H1 (cell line): ENCODE measurements around the gene RNF168. TPM values are rescaled to one million over a fixed set of nuclear protein-coding genes. Genes with fewer than 3 reads are reported as not detected.
A peak's percentile ranks its signal among the peaks of the same experiment; 100 is the strongest.

Experiments
- CTCF ChIA-PET: fragments of 300-600 bp; sonication (Branson Sonifier 250); formaldehyde crosslinking; loops from one replicate; lab custom pipeline; 2021; ENCODE audit not compliant: partially characterized antibody; lab: Charles Lee
- POLR2A ChIA-PET: fragments of 300-600 bp; sonication (Branson Sonifier 250); formaldehyde crosslinking; loops from one replicate; lab custom pipeline; 2021; ENCODE audit warnings: inconsistent platforms; ENCODE audit not compliant: partially characterized antibody; lab: Charles Lee
- DNase-seq, 2 experiments: peaks; one replicate each; pipeline versions ENCODE4 v3.0.0 to v3.0.0-alpha.2; 2010 to 2022; ENCODE audit warnings: low spot score in 2 of 2, low read depth in 1 of 2, mixed read lengths in 1 of 2
- FAIRE-seq: peaks from 2 replicates; lab custom pipeline; 2011; peaks lifted over from hg19 to GRCh38; lab: Jason Lieb, UNC
- H2AFZ ChIP-seq: 2 replicates; pipeline ENCODE4 v1.8.1; 2012; ENCODE audit warnings: low read length, inconsistent platforms
- H2AK5ac ChIP-seq: 2 replicates; pipeline ENCODE4 v1.6.1; 2013; ENCODE audit warnings: low read depth, low read length
- H2BK120ac ChIP-seq: replicated peaks from 2 replicates; pipeline ENCODE3; 2013; ENCODE audit warnings: low read depth, low read length, inconsistent platforms
- H2BK12ac ChIP-seq: 2 replicates; pipeline ENCODE4 v1.6.1; 2013; ENCODE audit warnings: low read depth, low read length
- H2BK15ac ChIP-seq: 2 replicates; pipeline ENCODE4 v1.6.1; 2013; ENCODE audit warnings: low read length
- H2BK20ac ChIP-seq: 2 replicates; pipeline ENCODE4 v1.6.1; 2013; ENCODE audit warnings: low read length
- H2BK5ac ChIP-seq: 2 replicates; pipeline ENCODE4 v1.6.1; 2013; ENCODE audit warnings: low read depth, low read length
- H3K14ac ChIP-seq: 2 replicates; pipeline ENCODE4 v1.6.1; 2013; ENCODE audit warnings: inconsistent platforms; ENCODE audit not compliant: insufficient read length
- H3K18ac ChIP-seq: 2 replicates; pipeline ENCODE4 v1.6.1; 2013; ENCODE audit warnings: low read length; ENCODE audit errors: extremely low read depth
- H3K23ac ChIP-seq: 2 replicates; pipeline ENCODE4 v1.6.1; 2013; ENCODE audit warnings: inconsistent platforms; ENCODE audit not compliant: insufficient read length
- H3K23me2 ChIP-seq: 2 replicates; pipeline ENCODE4 v1.6.1; 2013; ENCODE audit warnings: low read depth, low read length
- H3K27ac ChIP-seq: 2 replicates; pipeline ENCODE4 v1.6.1; 2011; ENCODE audit warnings: low read depth, low read length, inconsistent platforms
- H3K27me3 ChIP-seq, 4 experiments: replicated peaks in 1 of 4; 1 replicate in 1 of 4; 2 replicates in 3 of 4; pipeline versions ENCODE4 v1.6.1 to v1.8.1; 2011 to 2013; ENCODE audit warnings: low read length in 3 of 4, mild to moderate bottlenecking in 3 of 4, inconsistent platforms in 2 of 4, mixed read lengths in 2 of 4, moderate library complexity in 1 of 4; ENCODE audit not compliant: control insufficient read depth in 3 of 4, insufficient read depth in 3 of 4; ENCODE audit errors: extremely low read depth in 1 of 4
- H3K36me3 ChIP-seq, 4 experiments: 2 replicates each; pipeline versions ENCODE4 v1.6.1 to v1.8.1; 2011 to 2013; ENCODE audit warnings: mild to moderate bottlenecking in 4 of 4, low read length in 3 of 4, moderate library complexity in 2 of 4, control low read depth in 1 of 4, inconsistent platforms in 1 of 4; ENCODE audit not compliant: insufficient read depth in 4 of 4, control insufficient read depth in 2 of 4
- H3K4ac ChIP-seq: replicated peaks from 2 replicates; pipeline ENCODE3; 2013; ENCODE audit warnings: low read length, low read depth, mixed read lengths, inconsistent platforms; ENCODE audit not compliant: insufficient read length
- H3K4me1 ChIP-seq, 4 experiments: replicated peaks in 1 of 4; 1 replicate in 1 of 4; 2 replicates in 3 of 4; pipeline versions ENCODE4 v1.6.1 to v1.8.1; 2011 to 2013; ENCODE audit warnings: low read length in 3 of 4, inconsistent platforms in 2 of 4, mixed read lengths in 1 of 4; ENCODE audit not compliant: insufficient read depth in 4 of 4, control insufficient read depth in 3 of 4
- H3K4me2 ChIP-seq, 2 experiments: 2 replicates each; pipeline versions ENCODE4 v1.6.1 to v1.8.1; 2011 to 2013; ENCODE audit warnings: low read depth in 2 of 2, low read length in 2 of 2, control low read depth in 1 of 2, inconsistent platforms in 1 of 2, mild to moderate bottlenecking in 1 of 2; ENCODE audit not compliant: insufficient read depth in 1 of 2
- H3K4me3 ChIP-seq, 4 experiments: fragments of 200-600, 300-600 bp in 1 of 4; sonication (generic), shearing (Covaris generic), sonication (Bioruptor Twin) in 1 of 4; 2 replicates each; pipeline versions ENCODE4 v1.5.1 to v1.8.1; 2011 to 2016; ENCODE audit warnings: low read length in 4 of 4, low read depth in 3 of 4, control low read depth in 2 of 4, inconsistent platforms in 2 of 4, mild to moderate bottlenecking in 2 of 4, mixed read lengths in 1 of 4, moderate library complexity in 1 of 4; ENCODE audit not compliant: insufficient read depth in 2 of 4; ENCODE audit errors: extremely low read depth in 1 of 4
- H3K56ac ChIP-seq: replicated peaks from 2 replicates; pipeline ENCODE3; 2013; ENCODE audit warnings: low read depth, mild to moderate bottlenecking, mixed read lengths, low read length, inconsistent platforms; ENCODE audit not compliant: insufficient read length
- H3K79me1 ChIP-seq: 2 replicates; pipeline ENCODE4 v1.6.1; 2013; ENCODE audit warnings: low read depth, low read length, control low read depth
- H3K79me2 ChIP-seq, 2 experiments: 2 replicates each; pipeline versions ENCODE4 v1.6.1 to v1.8.1; 2012 to 2013; ENCODE audit warnings: low read length in 2 of 2, mild to moderate bottlenecking in 2 of 2, inconsistent platforms in 1 of 2; ENCODE audit not compliant: insufficient read depth in 2 of 2, control insufficient read depth in 1 of 2
- H3K9ac ChIP-seq, 4 experiments: replicated peaks in 1 of 4; 1 replicate in 1 of 4; 2 replicates in 3 of 4; pipeline versions ENCODE4 v1.6.1 to v1.8.1; 2011 to 2013; ENCODE audit warnings: low read depth in 3 of 4, low read length in 3 of 4, control low read depth in 2 of 4, mild to moderate bottlenecking in 2 of 4, moderate library complexity in 2 of 4, inconsistent platforms in 1 of 4; ENCODE audit errors: extremely low read depth in 1 of 4
- H3K9me3 ChIP-seq, 2 experiments: 2 replicates each; pipeline versions ENCODE4 v1.6.1 to v1.8.1; 2012 to 2013; ENCODE audit warnings: mild to moderate bottlenecking in 2 of 2, moderate library complexity in 2 of 2, control low read depth in 1 of 2, inconsistent platforms in 1 of 2, low read depth in 1 of 2, low read length in 1 of 2, mixed read lengths in 1 of 2; ENCODE audit not compliant: insufficient read depth in 2 of 2
- H4K20me1 ChIP-seq, 2 experiments: replicated peaks in 1 of 2; 2 replicates each; pipeline versions ENCODE3 to v1.8.1; 2011 to 2013; ENCODE audit warnings: inconsistent platforms in 2 of 2, low read length in 2 of 2, mild to moderate bottlenecking in 1 of 2; ENCODE audit not compliant: insufficient read depth in 2 of 2, control insufficient read depth in 1 of 2
- H4K5ac ChIP-seq: 2 replicates; pipeline ENCODE4 v1.6.1; 2013; ENCODE audit warnings: low read length, low read depth, mixed read lengths, inconsistent platforms; ENCODE audit not compliant: insufficient read length
- H4K8ac ChIP-seq: 2 replicates; pipeline ENCODE4 v1.8.0; 2013; ENCODE audit warnings: mild to moderate bottlenecking, moderate library complexity, low read length, inconsistent platforms; ENCODE audit not compliant: insufficient read depth; ENCODE audit errors: extremely low read depth
- H4K91ac ChIP-seq: replicated peaks from 2 replicates; pipeline ENCODE3; 2013; ENCODE audit warnings: low read length, mixed read lengths, inconsistent platforms; ENCODE audit not compliant: insufficient read length
- ATF2 ChIP-seq: IDR thresholded peaks from 2 replicates; pipeline ENCODE4 v1.6.1; 2012; ENCODE audit warnings: low read length, inconsistent platforms
- CTCF ChIP-seq, 3 experiments: IDR thresholded peaks; 1 replicate in 2 of 3; 2 replicates in 1 of 3; pipeline versions ENCODE4 v1.5.1 to v1.6.1; 2011; ENCODE audit warnings: low read length in 3 of 3, mild to moderate bottlenecking in 3 of 3, inconsistent platforms in 2 of 3, low read depth in 1 of 3, moderate library complexity in 1 of 3; ENCODE audit not compliant: insufficient read depth in 1 of 3; ENCODE audit errors: control extremely low read depth in 1 of 3
- FOSL1 ChIP-seq: IDR thresholded peaks from 2 replicates; pipeline ENCODE4 v1.6.1; 2011; ENCODE audit warnings: mild to moderate bottlenecking, low read depth, low read length, moderate library complexity; ENCODE audit not compliant: insufficient read depth
- GABPA ChIP-seq: IDR thresholded peaks from 2 replicates; pipeline ENCODE4 v1.6.1; 2011; ENCODE audit warnings: mild to moderate bottlenecking, low read length, moderate library complexity, borderline replicate concordance; ENCODE audit not compliant: insufficient read depth
- HDAC6 ChIP-seq: IDR thresholded peaks from one replicate; pipeline ENCODE4 v1.7.1; 2012; ENCODE audit warnings: low read depth, mild to moderate bottlenecking, inconsistent platforms, low read length, moderate library complexity
- JUND ChIP-seq: IDR thresholded peaks from 2 replicates; pipeline ENCODE4 v1.6.1; 2011; ENCODE audit warnings: mild to moderate bottlenecking, improper control_type of control experiment, low read length
- NANOG ChIP-seq: IDR thresholded peaks from 2 replicates; pipeline ENCODE4 v1.6.1; 2011; ENCODE audit warnings: low read length, low read depth, mild to moderate bottlenecking, inconsistent platforms; ENCODE audit not compliant: insufficient read depth, poor library complexity, severe bottlenecking
- POU5F1 ChIP-seq: IDR thresholded peaks from 2 replicates; pipeline ENCODE4 v1.6.1; 2011; ENCODE audit warnings: low read depth, mild to moderate bottlenecking, low read length, moderate library complexity
- WGBS, 2 experiments: shearing (Covaris generic) in 1 of 2; methylation state at CpG; one replicate each; pipeline versions ENCODE4 v1.1.6 to v1.1.7; 2013 to 2015; ENCODE audit warnings: low lambda C conversion rate in 2 of 2, mixed read lengths in 2 of 2, inconsistent platforms in 1 of 2, low coverage in 1 of 2, missing lambda C conversion rate in 1 of 2; ENCODE audit not compliant: insufficient replicate concordance in 2 of 2, insufficient coverage in 1 of 2, insufficient read length in 1 of 2; ENCODE audit errors: extremely low coverage in 1 of 2, missing lambda C conversion rate in 1 of 2; 5-methylcytosine and 5-hydroxymethylcytosine counted together
- polyA plus RNA-seq, 7 experiments: library from polyadenylated mRNA; depleted of rRNA in 3 of 7; stranded (reverse) in 5 of 7; unstranded in 2 of 7; fragments of >200 nt in 5 of 7; fragments of 200-250 nt in 2 of 7; gene quantifications; 1 replicate in 5 of 7; 2 replicates in 1 of 7; 4 replicates in 1 of 7; pipeline versions ENCODE4 v1.2.1 to v1.2.3, GENCODE V29; 2011 to 2013; ENCODE audit warnings: missing spikeins in 2 of 7, mixed read lengths in 2 of 7
- total RNA-seq: library from RNA; stranded (reverse); fragmentation: NEBNext Ultra II Directional; extraction: Animal tissue kit (Norgen Biotek cat#: 25700); gene quantifications from 2 replicates; pipeline ENCODE4 v1.2.1, GENCODE V29; 2021

RNF168 gene
- total and polyA plus RNA-seq, 2 of the 8 experiments (the other 6 are each of a cell fraction or from before 2014, with no cell fraction given) = 6.3 to 63.5 TPM

GRCh38 chr3:196504556-196504955 is 988 bp upstream of the RNF168 start:
- H3K56ac ChIP-seq = no peak overlapping the region
- no peak overlapping the region for H2BK120ac ChIP-seq
- H3K14ac ChIP-seq = no peak overlapping the region
- no peak overlapping the region for H3K27ac ChIP-seq
- H2AK5ac ChIP-seq = peak overlapping the region; percentile 78; the same call in 1 of the 2 replicates
- H2BK15ac ChIP-seq = no peak overlapping the region
- no peak for DNase-seq
- 98% methylated on average over 6 of the region's 6 CpGs; no CpG with 5 or more reads in 1 of the 2 experiments for WGBS, 2 experiments
- H3K4me1 ChIP-seq = peaks cover 0 to 7% (median 3%) of the 10 kb centered on the region in 4 experiments; a peak in 5 of 7 replicates
- H4K91ac ChIP-seq = no peak overlapping the region
- H3K36me3 ChIP-seq = no peaks in the 10 kb centered on the region
- H3K23ac ChIP-seq = no peak overlapping the region
- no peak overlapping the region for H3K4ac ChIP-seq
- H3K9ac ChIP-seq = no peak overlapping the region; a peak in 1 of 7 replicates
- peaks cover 22 to 35% of the 10 kb centered on the region in 2 experiments for H3K79me2 ChIP-seq
- H4K5ac ChIP-seq = no peak overlapping the region
- H3K4me2 ChIP-seq = peak overlapping the region in 1 of 2 experiments; percentile 89; a peak in 1 of 4 replicates
- ChIA-PET CTCF (interaction anchor here (0.6 to 1.6 kb wide), 5 partner anchors 8 to 783 kb away, joined by 3 to 7 read pairs (median 3); partner anchors contain the start of gene MUC20), POLR2A (interaction anchor here (0.6 to 2.3 kb wide), 7 partner anchors 13 to 438 kb away, joined by 3 to 7 read pairs (median 3); partner anchors contain the start of gene NCBP2)
- no peak overlapping the region for H2AFZ ChIP-seq
- no peaks in the 10 kb centered on the region for H3K27me3 ChIP-seq
- FAIRE-seq = no peak
- H2BK20ac ChIP-seq = no peak overlapping the region
- H2BK5ac ChIP-seq = 0 out of 2 replicates have a peak overlapping the region, but pooled peaks have one; percentile 66
- no peak overlapping the region for H3K18ac ChIP-seq
- H4K8ac ChIP-seq = no peak overlapping the region
- H2BK12ac ChIP-seq = no peak overlapping the region
- H3K23me2 ChIP-seq = peaks cover 14% of the 10 kb centered on the region
- peaks cover 2 to 6% of the 10 kb centered on the region in 2 experiments for H4K20me1 ChIP-seq
- H3K4me3 ChIP-seq = no peak overlapping the region
- H3K9me3 ChIP-seq = no peaks in the 10 kb centered on the region
- peaks cover 7% of the 10 kb centered on the region; the same call in 1 of the 2 replicates for H3K79me1 ChIP-seq
- TF ChIP-seq CTCF (IDR thresholded peaks at IDR 0.05; ENCODE audit: control extremely low read depth in 1 of 3, insufficient read depth in 1 of 3, low read depth in 1 of 3, low read length in 3 of 3) (no peak), HDAC6 (no peak), FOSL1 (no peak), GABPA (no peak), JUND (no peak), ATF2 (no peak), POU5F1 (no peak), NANOG (no peak)
